ENCODE data around the gene LSM7. TPM values are rescaled to one million over a fixed set of nuclear protein-coding genes. Genes with fewer than 3 reads are reported as not detected.
A peak's percentile ranks its signal among the peaks of the same experiment; 100 is the strongest.

Gene LSM7
- total and polyA plus RNA-seq, 9 of the 15 experiments (the other 6 are each of a cell fraction or from before 2014, with no cell fraction given), result 40.5 to 690 (median 265) TPM

- no peak for ATAC-seq
- BruUV-seq (replicated peaks), result no TSS peak
- no peak overlapping the region for H3K9ac ChIP-seq (ENCODE audit: insufficient read depth in 1 of 2, low read depth in 2 of 2, low read length in 2 of 2)
- intact Hi-C loops (cut with micrococcal nuclease) (no loop called here), in situ Hi-C loops (cut with MboI) (no loop called here)
- no peaks in the 10 kb centered on the region; the same call in 1 of the 2 replicates for H3K9me3 ChIP-seq (replicated peaks; ENCODE audit: control insufficient read depth, insufficient read depth, low read depth, low read length)
- peaks cover 0 to 31% of the 10 kb centered on the region in 2 experiments; a peak in 3 of 5 replicates for H3K4me1 ChIP-seq (replicated peaks in 1 of 2; ENCODE audit: control insufficient read depth in 2 of 2, insufficient read depth in 2 of 2, low read length in 2 of 2)
- H3K36me3 ChIP-seq (ENCODE audit: control insufficient read depth, insufficient read depth, low read length), result no peaks in the 10 kb centered on the region
- TF ChIP-seq PCBP1 (IDR thresholded peaks at IDR 0.05; ENCODE audit: low read depth, low read length, poor library complexity, severe bottlenecking), result no peak
- no peak for TF ChIP-seq CBFA2T3 (IDR thresholded peaks at IDR 0.05)
- TF ChIP-seq ZBTB33 (CRISPR knock-in tag; IDR thresholded peaks at IDR 0.05), result peak; percentile 73; the same call in 1 of the 2 replicates
- TF ChIP-seq E2F1 (CRISPR knock-in tag; IDR thresholded peaks at IDR 0.05), result no peak
- no peak for TF ChIP-seq MAZ (CRISPR knock-in tag; conservative IDR thresholded peaks at IDR 0.05 in 1 of 2, IDR thresholded peaks at IDR 0.05 in 1 of 2)
- TF ChIP-seq CBX1 (IDR thresholded peaks at IDR 0.05; ENCODE audit: low read depth), result 0 out of 2 replicates have a peak, but pooled peaks have one; percentile 1
- H3K27ac ChIP-seq (ENCODE audit: extremely low read depth, low read depth, low read length), result no peak overlapping the region
- POLR2A ChIA-PET, result interaction anchor here (0.5 to 1.0 kb wide), 2 partner anchors 17 to 127 kb away, joined by 3 read pairs; partner anchors contain the start of gene PLEKHJ1
- WGBS (ENCODE audit: insufficient coverage, low coverage, missing lambda C conversion rate), result 36% methylated on average over 15 of the region's 15 CpGs
- no peak overlapping the region for H3K4me2 ChIP-seq (ENCODE audit: insufficient read depth, low read length)
- H3K4me3 ChIP-seq, result no peak overlapping the region
- H4K20me1 ChIP-seq (replicated peaks; ENCODE audit: control insufficient read depth, insufficient read depth, low read length), result no peaks in the 10 kb centered on the region; the same call in 1 of the 2 replicates
- peaks cover 5% of the 10 kb centered on the region for H3K9me1 ChIP-seq (ENCODE audit: control insufficient read depth, insufficient read depth, low read length)
- FAIRE-seq, result no peak
- peaks cover 17 to 46% of the 10 kb centered on the region in 2 experiments; a peak in 4 of 5 replicates for H3K27me3 ChIP-seq (ENCODE audit: control insufficient read depth in 2 of 2, insufficient read depth in 2 of 2, low read length in 2 of 2)
- no peaks in the 10 kb centered on the region for H3K79me2 ChIP-seq (ENCODE audit: control insufficient read depth, insufficient read depth, low read length)
- CTCF ChIA-PET (ENCODE audit: low intra/inter-chr PET ratio), result no interaction called here
- no peak for DNase-seq (ENCODE audit: extremely low read depth in 1 of 4, low spot score in 3 of 4)
- no peak overlapping the region for H2AFZ ChIP-seq (ENCODE audit: low read depth, low read length)
Observed at GRCh38 chr19:2362970-2363300, 34.5 kb upstream of the LSM7 start.

Data from K562 (cell line).